ENCODE results near the gene ZBTB26.
"Not testable (repeated sequence)": the region's sequence is repeated elsewhere in the genome, so short reads cannot be mapped to it uniquely, and the experiment has no call there.

ZBTB26 gene

GRCh38 chr9:122923947-122924346 is 7.4 kb downstream of the ZBTB26 start:
- no peak for DNase-seq (ENCODE audit: low read depth in 3 of 3)

GRCh38 chr9:122922713-122923112 is 8.6 kb downstream of the ZBTB26 start:
- DNase-seq (ENCODE audit: low read depth in 3 of 3): no peak

- DNase-seq (ENCODE audit: low read depth in 3 of 3): no peak
Measured at GRCh38 chr9:122918310-122918709, 13.0 kb downstream of the ZBTB26 start.

GRCh38 chr9:122912964-122913673 is 18.2 kb downstream of the ZBTB26 start, which contains the start of gene ZBTB6:
Gene ZBTB6 (minus strand): TSS chr9:122913323. CDS start chr9:122912072, 1,251 bp downstream.
- peak; percentile 29 to 70 (median 51) for DNase-seq (ENCODE audit: low read depth in 3 of 3)

- DNase-seq (ENCODE audit: low read depth in 3 of 3): no peak
Measured at GRCh38 chr9:122912671-122912963, 18.7 kb downstream of the ZBTB26 start.

GRCh38 chr9:122906122-122906521 is 25.2 kb downstream of the ZBTB26 start:
- DNase-seq (ENCODE audit: low read depth in 3 of 3): not testable (repeated sequence)

- peak; percentile 90 to 97 (median 93) for DNase-seq (ENCODE audit: low read depth in 3 of 3)
Measured at GRCh38 chr9:122904823-122905710, 26.2 kb downstream of the ZBTB26 start, which contains the start of gene RC3H2. Gene RC3H2 (minus strand): TSS chr9:122905359. CDS start chr9:122897509, 7,850 bp downstream.

GRCh38 chr9:122904466-122904822 is 26.9 kb downstream of the ZBTB26 start:
- DNase-seq (ENCODE audit: low read depth in 3 of 3): peak in 1 of 3 donors; percentile 12

GRCh38 chr9:122900791-122901190 is 30.5 kb downstream of the ZBTB26 start:
- no peak for DNase-seq (ENCODE audit: low read depth in 3 of 3)

- DNase-seq (ENCODE audit: low read depth in 3 of 3): no peak
Measured at GRCh38 chr9:122897969-122898368, 33.3 kb downstream of the ZBTB26 start.

- DNase-seq (ENCODE audit: low read depth in 3 of 3): no peak
Measured at GRCh38 chr9:122888480-122888879, 42.8 kb downstream of the ZBTB26 start.

GRCh38 chr9:122883125-122883524 is 48.2 kb downstream of the ZBTB26 start:
- DNase-seq (ENCODE audit: low read depth in 3 of 3): no peak

GRCh38 chr9:122879443-122879842 is 51.9 kb downstream of the ZBTB26 start:
- no peak for DNase-seq (ENCODE audit: low read depth in 3 of 3)

- no peak for DNase-seq (ENCODE audit: low read depth in 3 of 3)
Measured at GRCh38 chr9:122875523-122875922, 55.8 kb downstream of the ZBTB26 start.

- not testable (repeated sequence) for DNase-seq (ENCODE audit: low read depth in 3 of 3)
Measured at GRCh38 chr9:122867276-122867675, 64.0 kb downstream of the ZBTB26 start.

GRCh38 chr9:122866079-122866478 is 65.2 kb downstream of the ZBTB26 start:
- no peak for DNase-seq (ENCODE audit: low read depth in 3 of 3)

All from stimulated activated CD4-positive, alpha-beta T cell treated with anti-CD3 and anti-CD28 coated beads, TNF-alpha, amount 100 ng/mL, for 48 hours (primary cell).